Measurements from ENCODE around the gene CCDC116.

CCDC116 gene

GRCh38 chr22:21657020-21657359 is 24.4 kb downstream of the CCDC116 start:
- WGBS (ENCODE audit: extremely low coverage, insufficient coverage, insufficient read length): no CpG with 5 or more reads among the region's 17 CpGs
- H3K14ac ChIP-seq (ENCODE audit: low read length): no peak overlapping the region

GRCh38 chr22:21657360-21658032 is 24.9 kb downstream of the CCDC116 start:
- peaks cover 23 to 29% of the 10 kb centered on the region in 2 experiments for H3K4me1 ChIP-seq (ENCODE audit: control insufficient read depth in 1 of 2, insufficient read depth in 2 of 2, low read length in 2 of 2)
- peak overlapping the region; percentile 47 for H2BK120ac ChIP-seq (ENCODE audit: insufficient read depth, low read length, poor library complexity)
- no peak overlapping the region for H3K4ac ChIP-seq (ENCODE audit: low read depth, low read length)
- peaks cover 4% of the 10 kb centered on the region for H3K79me2 ChIP-seq (ENCODE audit: control insufficient read depth, insufficient read depth, low read length, poor library complexity)
- H3K23ac ChIP-seq (ENCODE audit: low read length): no peak overlapping the region
- DNase-seq: peak; percentile 78 to 86
- H3K9ac ChIP-seq (ENCODE audit: low read length): peak overlapping the region; percentile 10
- peaks cover under 1% of the 10 kb centered on the region for H3K9me3 ChIP-seq (ENCODE audit: insufficient read depth, low read depth, low read length)
- peak overlapping the region; percentile 14 for H2BK12ac ChIP-seq (ENCODE audit: low read length)
- peak overlapping the region; percentile 23 for H4K8ac ChIP-seq (ENCODE audit: low read depth, low read length)
- H3K14ac ChIP-seq (ENCODE audit: low read length): peak overlapping the region; percentile 92
- peak overlapping the region; percentile 44 for H2BK5ac ChIP-seq (ENCODE audit: low read depth, low read length, poor library complexity)
- peak overlapping the region; percentile 68 for H3K4me3 ChIP-seq (ENCODE audit: low read depth, low read length)
- H3K27me3 ChIP-seq (ENCODE audit: insufficient read depth, low read length): no peaks in the 10 kb centered on the region
- peak overlapping the region; percentile 72 for H3K4me2 ChIP-seq (ENCODE audit: low read length)
- H2AFZ ChIP-seq (ENCODE audit: insufficient read depth, low read length, poor library complexity): peak overlapping the region; percentile 91
- peak overlapping the region; percentile 77 for H3K27ac ChIP-seq (ENCODE audit: low read depth, low read length)
- peak overlapping the region; percentile 62 for H3K18ac ChIP-seq (ENCODE audit: low read length)
- peaks cover 18% of the 10 kb centered on the region for H3K79me1 ChIP-seq (ENCODE audit: low read length)
- peak overlapping the region; percentile 81 for H4K91ac ChIP-seq (ENCODE audit: low read depth, low read length)
- H2AK5ac ChIP-seq (ENCODE audit: low read length): no peak overlapping the region
- peak overlapping the region; percentile 76 for H4K12ac ChIP-seq (ENCODE audit: low read depth, low read length)
- WGBS (ENCODE audit: extremely low coverage, insufficient coverage, insufficient read length): no CpG with 5 or more reads among the region's 79 CpGs
- H3K36me3 ChIP-seq (ENCODE audit: control insufficient read depth in 1 of 2, insufficient read depth in 2 of 2, low read length in 2 of 2): peaks cover 9 to 14% of the 10 kb centered on the region in 2 experiments

More at GRCh38 chr22:21657020-21657359, 24.4 kb downstream of the CCDC116 start:
- Histone ChIP-seq H2BK12ac (ENCODE audit: low read length) (peak overlapping the region; percentile 14), H3K4me2 (ENCODE audit: low read length) (peak overlapping the region; percentile 72), H3K4ac (ENCODE audit: low read depth, low read length) (no peak overlapping the region), H3K27ac (ENCODE audit: low read depth, low read length) (peak overlapping the region; percentile 68), H3K18ac (ENCODE audit: low read length) (no peak overlapping the region), H3K4me1 (ENCODE audit: control insufficient read depth in 1 of 2, insufficient read depth in 2 of 2, low read length in 2 of 2) (peaks cover 25 to 31% of the 10 kb centered on the region in 2 experiments), H2BK5ac (ENCODE audit: low read depth, low read length, poor library complexity) (peak overlapping the region; percentile 0), H3K79me2 (ENCODE audit: control insufficient read depth, insufficient read depth, low read length, poor library complexity) (peaks cover 8% of the 10 kb centered on the region), H3K36me3 (ENCODE audit: control insufficient read depth in 1 of 2, insufficient read depth in 2 of 2, low read length in 2 of 2) (peaks cover 9 to 14% of the 10 kb centered on the region in 2 experiments), H4K12ac (ENCODE audit: low read depth, low read length) (no peak overlapping the region), H4K8ac (ENCODE audit: low read depth, low read length) (peak overlapping the region; percentile 23), H2BK120ac (ENCODE audit: insufficient read depth, low read length, poor library complexity) (peak overlapping the region; percentile 1), H3K4me3 (ENCODE audit: low read depth, low read length) (peak overlapping the region; percentile 68), H2AFZ (ENCODE audit: insufficient read depth, low read length, poor library complexity) (no peak overlapping the region), H3K79me1 (ENCODE audit: low read length) (peaks cover 23% of the 10 kb centered on the region), H2AK5ac (ENCODE audit: low read length) (no peak overlapping the region), H3K23ac (ENCODE audit: low read length) (no peak overlapping the region), H3K9ac (ENCODE audit: low read length) (no peak overlapping the region), H3K9me3 (ENCODE audit: insufficient read depth, low read depth, low read length) (peaks cover 2% of the 10 kb centered on the region), H4K91ac (ENCODE audit: low read depth, low read length) (peak overlapping the region; percentile 81), H3K27me3 (ENCODE audit: insufficient read depth, low read length) (no peaks in the 10 kb centered on the region)
- no peak for DNase-seq

- Histone ChIP-seq H2AK5ac (ENCODE audit: low read length) (no peak overlapping the region), H3K27me3 (ENCODE audit: insufficient read depth, low read length) (no peaks in the 10 kb centered on the region), H3K79me1 (ENCODE audit: low read length) (peaks cover 14% of the 10 kb centered on the region), H3K4me1 (ENCODE audit: control insufficient read depth in 1 of 2, insufficient read depth in 2 of 2, low read length in 2 of 2) (peaks cover 12 to 15% of the 10 kb centered on the region in 2 experiments), H3K9ac (ENCODE audit: low read length) (no peak overlapping the region), H4K12ac (ENCODE audit: low read depth, low read length) (no peak overlapping the region), H3K18ac (ENCODE audit: low read length) (no peak overlapping the region), H4K91ac (ENCODE audit: low read depth, low read length) (no peak overlapping the region), H3K36me3 (ENCODE audit: control insufficient read depth in 1 of 2, insufficient read depth in 2 of 2, low read length in 2 of 2) (no peaks in the 10 kb centered on the region), H2BK5ac (ENCODE audit: low read depth, low read length, poor library complexity) (no peak overlapping the region), H4K8ac (ENCODE audit: low read depth, low read length) (no peak overlapping the region), H2BK120ac (ENCODE audit: insufficient read depth, low read length, poor library complexity) (no peak overlapping the region), H2AFZ (ENCODE audit: insufficient read depth, low read length, poor library complexity) (no peak overlapping the region), H3K4me2 (ENCODE audit: low read length) (no peak overlapping the region), H3K9me3 (ENCODE audit: insufficient read depth, low read depth, low read length) (no peaks in the 10 kb centered on the region), H3K27ac (ENCODE audit: low read depth, low read length) (no peak overlapping the region), H3K79me2 (ENCODE audit: control insufficient read depth, insufficient read depth, low read length, poor library complexity) (peaks cover 2% of the 10 kb centered on the region), H2BK12ac (ENCODE audit: low read length) (no peak overlapping the region), H3K23ac (ENCODE audit: low read length) (no peak overlapping the region), H3K4ac (ENCODE audit: low read depth, low read length) (no peak overlapping the region), H3K4me3 (ENCODE audit: low read depth, low read length) (no peak overlapping the region), H3K14ac (ENCODE audit: low read length) (no peak overlapping the region)
- no peak for DNase-seq
- WGBS (ENCODE audit: extremely low coverage, insufficient coverage, insufficient read length): no CpG with 5 or more reads among the region's 7 CpGs
These were observed 27.4 kb downstream of the CCDC116 start for GRCh38 chr22:21659864-21660525.

GRCh38 chr22:21660904-21661303 is 28.3 kb downstream of the CCDC116 start:
- H4K91ac ChIP-seq (ENCODE audit: low read depth, low read length): no peak overlapping the region
- no peak overlapping the region for H4K12ac ChIP-seq (ENCODE audit: low read depth, low read length)
- no peak overlapping the region for H2AK5ac ChIP-seq (ENCODE audit: low read length)
- H2BK12ac ChIP-seq (ENCODE audit: low read length): no peak overlapping the region
- peaks cover 18% of the 10 kb centered on the region for H3K79me1 ChIP-seq (ENCODE audit: low read length)
- H3K4me3 ChIP-seq (ENCODE audit: low read depth, low read length): no peak overlapping the region
- H3K23ac ChIP-seq (ENCODE audit: low read length): no peak overlapping the region
- H3K4me2 ChIP-seq (ENCODE audit: low read length): no peak overlapping the region
- H3K14ac ChIP-seq (ENCODE audit: low read length): no peak overlapping the region
- H3K4ac ChIP-seq (ENCODE audit: low read depth, low read length): no peak overlapping the region
- H3K18ac ChIP-seq (ENCODE audit: low read length): no peak overlapping the region
- H2AFZ ChIP-seq (ENCODE audit: insufficient read depth, low read length, poor library complexity): no peak overlapping the region
- H3K27ac ChIP-seq (ENCODE audit: low read depth, low read length): no peak overlapping the region
- peaks cover 2% of the 10 kb centered on the region for H3K79me2 ChIP-seq (ENCODE audit: control insufficient read depth, insufficient read depth, low read length, poor library complexity)
- H2BK5ac ChIP-seq (ENCODE audit: low read depth, low read length, poor library complexity): no peak overlapping the region
- no peak overlapping the region for H4K8ac ChIP-seq (ENCODE audit: low read depth, low read length)
- H2BK120ac ChIP-seq (ENCODE audit: insufficient read depth, low read length, poor library complexity): no peak overlapping the region
- no peaks in the 10 kb centered on the region for H3K9me3 ChIP-seq (ENCODE audit: insufficient read depth, low read depth, low read length)
- no peak for DNase-seq
- H3K4me1 ChIP-seq (ENCODE audit: control insufficient read depth in 1 of 2, insufficient read depth in 2 of 2, low read length in 2 of 2): peaks cover 12 to 17% of the 10 kb centered on the region in 2 experiments
- no peak overlapping the region for H3K9ac ChIP-seq (ENCODE audit: low read length)
- WGBS (ENCODE audit: extremely low coverage, insufficient coverage, insufficient read length): no CpG with 5 or more reads among the region's 7 CpGs
- no peaks in the 10 kb centered on the region for H3K27me3 ChIP-seq (ENCODE audit: insufficient read depth, low read length)
- H3K36me3 ChIP-seq (ENCODE audit: control insufficient read depth in 1 of 2, insufficient read depth in 2 of 2, low read length in 2 of 2): no peaks in the 10 kb centered on the region

All from trophoblast cell (in vitro differentiated cells and primary cell).